COLO668 (cell line): Measurements from ENCODE around the gene CGB1.
A peak's percentile ranks its signal among the peaks of the same experiment; 100 is the strongest.
"Not testable (repeated sequence)": the region's sequence is repeated elsewhere in the genome, so short reads cannot be mapped to it uniquely, and the experiment has no call there.

ENCODE experiments used
- DNase-seq: peaks from one replicate; lab custom pipeline; 2025; ENCODE audit not compliant: unreplicated experiment; lab: John Stamatoyannopoulos, UW

The CGB1 gene

DNA sequence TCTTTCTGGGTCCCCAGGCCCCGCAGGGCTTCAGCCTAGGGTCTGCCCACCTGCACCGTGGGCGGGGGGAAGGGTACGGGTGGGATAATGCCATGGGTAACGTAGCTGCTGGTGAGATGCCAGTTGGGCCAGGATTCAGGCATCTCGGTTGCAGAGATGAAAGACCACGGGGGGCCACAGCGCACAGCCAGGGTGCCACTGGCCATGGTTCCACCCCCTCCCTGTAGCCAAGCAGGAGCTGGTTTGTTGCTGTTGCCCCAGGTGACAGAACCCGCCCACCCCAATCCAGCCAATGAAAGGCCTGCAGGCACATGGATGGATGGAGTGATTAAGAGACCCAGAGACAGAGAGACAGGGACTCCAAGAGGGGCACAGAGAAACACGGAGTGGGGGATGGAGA, 21.9 kb upstream of the CGB1 start:
- DNase-seq = peak; percentile 1

DNA sequence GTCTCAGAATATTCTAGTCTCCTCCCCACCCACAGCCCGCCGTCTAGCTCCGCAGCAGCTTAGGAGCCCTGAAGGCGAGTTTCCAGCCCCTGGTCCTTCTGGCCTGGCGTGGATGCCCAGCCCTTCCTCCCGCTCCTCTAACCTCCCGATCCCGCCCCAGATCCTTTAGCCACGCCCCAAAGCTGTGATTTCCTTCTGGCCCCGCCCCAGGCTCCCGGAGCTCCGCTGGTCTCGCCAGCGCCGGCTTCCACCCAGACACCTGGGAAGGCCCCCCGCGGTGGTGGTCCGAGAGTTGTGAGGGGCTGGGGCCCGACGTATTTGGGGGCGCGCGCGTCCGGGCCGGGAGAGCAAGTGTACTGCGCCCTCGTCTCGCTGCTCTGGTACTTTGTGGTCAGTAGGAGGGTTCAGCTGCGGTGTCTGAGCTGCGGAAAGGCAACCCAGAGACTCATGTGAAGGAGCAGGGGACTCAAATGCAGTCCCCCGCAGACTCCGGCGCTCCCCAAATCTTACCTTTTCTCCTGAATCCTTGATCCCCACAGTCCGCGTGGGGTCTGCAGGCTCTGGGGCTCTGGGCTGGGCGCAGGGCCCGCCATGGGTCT, 21.0 kb upstream of the CGB1 start, which contains the start of gene CGB7:
TSS of gene CGB7 (minus strand) at position 114 of the 599 bp plus-strand sequence. CDS start 2,374 bp downstream, outside the sequence.
- peak; percentile 13 for DNase-seq

DNA sequence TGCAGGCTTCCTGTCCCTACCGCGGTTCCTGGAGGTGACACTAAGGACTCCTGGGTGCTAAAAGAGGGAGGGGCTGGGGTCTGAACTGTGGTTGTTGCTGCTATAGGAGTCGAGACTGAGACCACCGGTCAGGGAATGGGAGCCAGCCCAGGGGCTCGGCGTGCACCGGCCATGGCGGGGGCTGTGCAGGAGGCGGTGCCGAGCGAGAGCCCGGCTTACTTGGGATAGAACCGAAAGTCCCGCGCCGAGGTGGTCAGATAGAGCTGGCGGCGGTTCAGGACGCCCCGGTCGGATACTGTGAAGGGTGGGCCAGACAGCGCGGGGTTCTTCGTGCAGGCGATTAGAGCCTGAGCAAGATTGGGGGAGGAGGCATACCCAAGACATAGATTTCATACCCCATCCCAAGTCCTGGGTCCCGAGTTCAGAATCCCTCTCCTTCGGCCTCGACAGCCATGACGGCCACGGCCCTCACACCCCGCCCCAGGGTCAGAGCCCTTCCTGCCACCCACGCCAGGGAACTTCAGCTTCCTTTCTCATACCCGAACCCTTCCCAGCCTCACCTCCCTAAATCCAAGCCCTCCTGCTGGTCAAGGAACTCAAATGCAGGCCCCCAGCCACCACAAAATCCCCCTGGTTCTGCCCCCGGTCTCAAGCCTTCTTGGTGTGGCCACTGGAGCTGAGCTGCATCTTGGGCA, 20.4 kb upstream of the CGB1 start:
- DNase-seq = not testable (repeated sequence)

DNA sequence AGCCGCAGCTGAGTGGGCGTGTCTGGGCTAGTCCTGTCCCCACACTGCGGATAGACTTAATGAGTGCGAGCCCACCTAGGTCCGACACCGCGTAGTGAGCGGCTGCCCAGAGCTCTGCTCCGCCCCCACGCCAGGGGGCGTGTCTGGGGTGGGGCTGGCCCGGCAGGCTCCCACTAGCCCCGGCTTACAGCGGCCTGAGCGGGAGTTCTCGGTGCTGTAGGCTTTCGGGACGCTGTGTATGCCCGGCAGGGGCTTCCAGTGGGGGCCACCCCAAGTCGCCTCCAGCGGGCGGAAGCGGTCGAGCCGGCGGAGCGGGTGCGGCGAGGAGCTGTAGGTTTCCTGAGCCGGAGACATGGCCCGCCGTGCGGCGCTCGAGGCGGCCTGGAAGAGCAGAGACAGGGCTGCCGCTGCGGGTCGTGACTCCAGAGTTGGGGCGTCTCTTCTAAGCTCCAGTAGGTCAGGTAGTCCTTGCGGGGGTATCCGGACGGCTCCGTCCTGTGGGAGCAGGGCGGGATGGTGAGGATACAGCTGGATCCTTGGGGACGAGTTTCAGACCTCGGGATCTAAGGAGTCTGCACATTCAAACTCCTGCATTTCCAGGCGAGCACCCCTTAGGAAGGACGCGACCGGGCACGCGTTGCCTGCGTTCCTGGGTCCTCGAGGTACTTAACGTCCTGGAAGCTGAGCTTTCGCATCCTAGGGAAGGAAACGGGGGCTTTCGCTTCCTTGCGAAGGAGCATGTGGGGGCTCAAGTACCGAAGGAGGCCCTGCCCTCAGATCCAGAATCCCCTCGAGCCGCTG, 19.6 kb upstream of the CGB1 start:
- DNase-seq = peak; percentile 61

DNA sequence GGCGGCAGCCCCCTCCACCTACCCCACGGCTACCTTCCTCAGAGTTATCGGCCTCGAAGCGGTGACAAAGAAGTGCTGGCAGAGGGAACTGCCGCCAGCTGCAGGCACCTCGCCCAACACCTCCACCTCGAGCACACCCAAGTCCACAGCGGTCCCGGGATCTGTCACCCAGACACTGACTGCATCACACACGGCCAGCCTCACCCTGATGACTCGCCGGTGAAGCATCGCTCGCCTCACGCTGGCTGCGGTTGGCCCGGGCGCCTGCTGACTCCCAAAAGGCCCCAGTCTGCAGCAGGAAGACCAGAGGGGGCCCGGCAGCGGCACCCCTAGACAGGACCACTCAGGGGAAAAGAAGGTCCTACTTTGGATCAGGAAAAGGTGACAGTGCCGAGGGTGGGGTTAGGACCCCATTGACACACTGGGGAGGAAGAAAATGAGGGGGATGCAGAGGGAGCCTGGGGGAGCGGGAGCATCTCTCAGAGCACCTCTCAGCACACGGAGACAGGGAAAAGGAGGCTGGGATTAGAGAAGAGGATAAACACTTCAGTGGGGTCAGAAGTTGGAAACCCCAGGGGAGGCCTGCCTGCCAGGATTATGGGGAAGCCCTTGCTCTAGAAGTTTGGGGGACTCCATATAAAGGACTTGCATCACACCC, 13.8 kb upstream of the CGB1 start:
- DNase-seq = not testable (repeated sequence)

DNA sequence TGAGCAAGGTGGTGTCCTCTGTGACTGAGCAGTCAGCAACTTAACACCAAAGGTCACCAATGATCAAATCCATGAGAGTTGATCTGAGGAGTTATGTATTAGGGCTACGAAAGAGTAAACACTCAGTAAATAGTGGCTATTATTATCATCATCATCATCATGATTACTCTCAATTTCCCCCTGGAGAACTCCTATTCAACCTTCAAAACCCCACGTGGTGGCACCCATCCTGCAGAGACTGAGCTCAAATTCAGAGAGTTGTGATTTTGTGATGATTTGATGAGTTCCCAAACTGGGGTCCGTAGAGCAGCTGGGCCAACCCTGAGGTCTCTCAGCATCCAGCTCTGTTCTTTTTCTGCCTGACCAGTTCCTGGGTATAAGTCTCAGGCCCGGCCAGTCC, 13.1 kb upstream of the CGB1 start:
- not testable (repeated sequence) for DNase-seq

DNA sequence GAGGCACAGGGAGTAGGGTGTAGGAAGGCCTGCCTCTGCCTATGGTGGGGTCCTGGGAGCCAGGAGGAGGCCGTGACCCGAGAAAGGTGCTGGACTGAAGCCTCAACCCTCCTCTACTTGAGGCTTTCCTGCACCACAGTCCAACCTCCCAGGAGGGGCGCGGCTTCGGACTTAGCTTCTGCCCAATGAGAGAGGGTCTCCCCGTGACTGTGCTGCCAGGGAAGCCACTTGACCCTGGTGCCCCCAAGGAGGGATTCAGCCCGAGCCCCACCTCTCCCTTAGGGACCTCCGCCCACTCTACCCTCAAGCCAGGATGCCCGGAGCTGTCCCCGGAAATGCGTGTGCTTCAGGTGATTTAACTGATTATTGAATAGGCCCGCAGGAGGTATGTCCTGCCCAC, 12.3 kb upstream of the CGB1 start, which contains the start of gene CGB8:
TSS of gene CGB8 (minus strand) at position 101 of the 400 bp plus-strand sequence. CDS start 372 bp downstream, outside the sequence.
- not testable (repeated sequence) for DNase-seq

DNA sequence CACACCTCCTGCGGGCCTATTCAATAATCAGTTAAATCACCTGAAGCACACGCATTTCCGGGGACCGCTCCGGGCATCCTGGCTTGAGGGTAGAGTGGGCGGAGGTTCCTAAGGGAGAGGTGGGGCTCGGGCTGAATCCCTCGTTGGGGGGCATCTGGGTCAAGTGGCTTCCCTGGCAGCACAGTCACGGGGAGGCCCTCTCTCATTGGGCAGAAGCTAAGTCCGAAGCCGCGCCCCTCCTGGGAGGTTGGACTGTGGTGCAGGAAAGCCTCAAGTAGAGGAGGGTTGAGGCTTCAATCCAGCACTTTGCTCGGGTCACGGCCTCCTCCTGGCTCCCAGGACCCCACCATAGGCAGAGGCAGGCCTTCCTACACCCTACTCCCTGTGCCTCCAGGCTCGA, 6.9 kb upstream of the CGB1 start, which contains the start of gene CGB5:
TSS of gene CGB5 (plus strand) at position 301 of the 400 bp plus-strand sequence. CDS start 362 bp downstream, outside the sequence.
- not testable (repeated sequence) for DNase-seq

DNA sequence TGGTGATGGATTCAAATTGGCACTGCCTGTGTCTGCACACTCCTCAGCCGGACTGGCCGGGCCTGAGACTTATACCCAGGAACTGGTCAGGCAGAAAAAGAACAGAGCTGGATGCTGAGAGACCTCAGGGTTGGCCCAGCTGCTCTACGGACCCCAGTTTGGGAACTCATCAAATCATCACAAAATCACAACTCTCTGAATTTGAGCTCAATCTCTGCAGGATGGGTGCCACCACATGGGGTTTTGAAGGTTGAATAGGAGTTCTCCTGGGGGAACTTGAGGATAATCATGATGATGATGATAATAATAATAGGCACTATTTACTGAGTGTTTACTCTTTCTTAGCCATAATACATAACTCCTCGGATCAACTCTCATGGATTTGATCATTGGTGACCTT, 6.0 kb upstream of the CGB1 start:
- DNase-seq = not testable (repeated sequence)

DNA sequence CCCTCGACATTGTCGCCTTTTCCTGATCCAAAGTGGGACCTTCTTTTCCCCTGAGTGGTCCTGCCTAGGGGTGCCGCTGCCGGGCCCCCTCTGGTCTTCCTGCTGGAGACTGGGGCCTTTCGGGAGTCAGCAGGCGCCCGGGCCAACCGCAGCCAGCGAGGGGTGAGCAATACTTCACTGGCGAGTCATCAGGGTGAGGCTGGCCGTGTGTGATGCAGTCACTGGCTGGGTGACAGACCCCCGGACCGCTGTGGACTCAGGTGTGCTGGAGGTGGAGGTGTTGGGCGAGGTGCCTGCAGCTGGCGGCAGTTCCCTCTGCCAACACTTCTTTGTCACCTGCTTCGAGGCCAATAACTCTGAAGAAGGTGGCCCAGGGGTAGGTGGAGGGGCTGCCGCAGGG, 5.5 kb upstream of the CGB1 start:
- DNase-seq = no peak

DNA sequence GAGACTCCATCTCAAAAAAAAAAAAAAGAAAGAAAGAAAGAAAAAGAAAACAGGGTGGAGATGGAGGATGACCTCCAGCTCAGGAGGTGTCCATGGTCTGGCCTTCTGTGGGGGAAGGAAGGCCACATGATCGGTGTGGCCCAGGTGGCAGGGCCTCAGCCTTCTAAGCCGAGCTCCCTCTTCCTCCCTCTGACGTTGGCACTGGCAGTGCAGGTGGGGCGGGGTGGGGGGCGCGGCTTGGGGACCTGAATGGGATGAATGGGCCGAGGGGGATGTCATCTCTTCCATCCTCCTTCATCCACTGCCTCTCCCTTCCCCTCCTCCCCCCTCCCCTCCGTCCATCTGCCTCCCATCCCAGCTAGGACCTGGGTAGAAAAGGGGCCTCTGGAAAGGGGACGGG, 3.0 kb upstream of the CGB1 start:
- DNase-seq = not testable (repeated sequence)

DNA sequence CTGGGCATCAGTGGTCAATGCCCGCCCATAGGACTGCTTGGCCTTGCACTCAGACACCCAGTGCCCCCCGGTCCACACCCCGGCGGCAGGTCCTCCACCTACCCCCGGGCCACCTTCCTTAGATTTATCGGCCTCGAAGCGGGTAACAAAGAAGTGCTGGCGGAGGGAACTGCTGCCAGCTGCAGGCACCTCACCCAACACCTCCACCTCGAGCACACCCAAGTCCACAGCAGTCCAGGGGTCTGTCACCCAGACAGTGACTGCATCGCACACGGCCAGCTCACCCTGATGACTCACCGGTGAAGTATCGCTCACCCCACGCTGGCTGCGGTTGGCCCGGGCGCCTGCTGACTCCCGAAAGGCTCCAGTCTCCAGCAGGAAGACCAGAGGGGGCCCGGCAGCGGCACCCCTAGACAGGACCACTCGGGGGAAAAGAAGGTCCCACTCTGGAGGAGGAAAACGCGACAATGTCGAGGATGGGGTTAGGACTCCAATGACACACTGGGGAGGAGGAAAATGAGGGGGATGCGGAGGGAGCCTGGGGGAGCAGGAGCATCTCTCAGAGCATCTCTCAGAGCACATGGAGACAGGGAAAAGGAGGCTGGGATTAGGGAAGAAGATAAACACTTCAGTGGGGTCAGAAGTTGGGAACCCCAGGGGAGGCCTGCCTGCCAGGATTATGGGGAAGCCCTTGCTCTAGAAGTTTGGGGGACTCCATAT, 2.0 kb upstream of the CGB1 start:
- DNase-seq = peak; percentile 4

DNA sequence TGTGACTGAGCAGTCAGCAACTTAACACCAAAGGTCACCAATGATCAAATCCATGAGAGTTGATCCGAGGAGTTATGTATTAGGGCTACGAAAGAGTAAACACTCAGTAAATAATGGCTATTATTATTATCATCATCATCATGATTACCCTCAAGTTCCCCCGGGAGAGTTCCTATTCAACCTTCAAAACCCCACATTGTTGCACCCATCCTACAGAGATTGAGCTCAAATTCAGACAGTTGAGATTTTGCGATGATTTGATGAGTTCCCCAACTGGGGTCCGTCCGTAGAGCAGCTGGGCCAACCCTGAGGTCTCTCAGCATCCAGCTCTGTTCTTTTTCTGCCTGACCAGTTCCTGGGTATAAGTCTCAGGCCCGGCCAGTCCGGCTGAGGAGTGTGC, 1.4 kb upstream of the CGB1 start:
- DNase-seq = not testable (repeated sequence)

DNA sequence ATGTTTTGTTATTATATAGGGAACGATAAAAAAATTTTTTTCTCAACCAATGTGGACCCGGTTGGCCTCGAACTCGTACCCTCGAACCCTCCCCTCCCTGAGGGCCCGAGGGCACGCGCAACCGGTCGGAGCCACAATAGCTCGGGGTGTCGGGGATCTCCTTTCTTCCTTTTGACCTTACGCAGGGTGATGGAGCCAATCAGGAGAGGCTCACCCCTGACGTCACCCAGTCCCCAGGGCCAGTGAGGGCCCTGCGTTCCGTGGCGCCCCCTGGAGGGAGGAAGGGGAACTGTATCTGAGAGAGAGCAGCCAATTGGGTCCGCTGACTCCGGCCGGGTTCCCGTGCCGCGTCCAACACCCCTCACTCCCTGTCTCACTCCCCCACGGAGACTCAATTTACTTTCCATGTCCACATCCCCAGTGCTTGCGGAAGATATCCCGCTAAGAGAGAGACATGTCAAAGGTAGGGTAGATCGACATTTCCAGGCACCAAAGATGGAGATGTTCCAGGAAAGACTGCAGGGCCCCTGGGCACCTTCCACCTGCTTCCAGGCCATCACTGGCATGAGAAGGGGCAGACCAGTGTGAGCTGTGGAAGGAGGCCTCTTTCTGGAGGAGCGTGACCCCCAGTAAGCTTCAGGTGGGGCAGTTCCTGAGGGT, 4.9 kb downstream of the CGB1 start, which contains the start of gene CGB2:
TSS of gene CGB2 (plus strand) at position 249 of the 660 bp plus-strand sequence. CDS start at position 455, 206 bp downstream.
- DNase-seq = peak; percentile 23

DNA sequence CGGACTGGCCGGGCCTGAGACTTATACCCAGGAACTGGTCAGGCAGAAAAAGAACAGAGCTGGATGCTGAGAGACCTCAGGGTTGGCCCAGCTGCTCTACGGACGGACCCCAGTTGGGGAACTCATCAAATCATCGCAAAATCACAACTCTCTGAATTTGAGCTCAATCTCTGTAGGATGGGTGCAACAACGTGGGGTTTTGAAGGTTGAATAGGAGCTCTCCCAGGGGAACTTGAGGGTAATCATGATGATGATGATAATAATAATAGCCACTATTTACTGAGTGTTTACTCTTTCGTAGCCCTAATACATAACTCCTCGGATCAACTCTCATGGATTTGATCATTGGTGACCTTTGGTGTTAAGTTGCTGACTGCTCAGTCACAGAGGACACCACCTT, 6.4 kb downstream of the CGB1 start:
- not testable (repeated sequence) for DNase-seq

DNA sequence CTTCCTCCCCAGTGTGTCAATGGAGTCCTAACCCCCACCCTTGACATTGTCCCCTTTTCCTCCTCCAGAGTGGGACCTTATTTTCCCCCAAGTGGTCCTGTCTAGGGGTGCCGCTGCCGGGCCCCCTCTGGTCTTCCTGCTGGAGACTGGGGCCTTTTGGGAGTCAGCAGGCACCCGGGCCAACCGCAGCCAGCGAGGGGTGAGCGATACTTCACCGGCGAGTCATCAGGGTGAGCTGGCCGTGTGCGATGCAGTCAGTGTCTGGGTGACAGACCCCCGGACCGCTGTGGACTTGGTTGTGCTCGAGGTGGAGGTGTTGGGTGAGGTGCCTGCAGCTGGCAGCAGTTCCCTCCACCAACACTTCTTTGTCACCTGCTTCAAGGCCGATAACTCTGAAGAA, 6.9 kb downstream of the CGB1 start:
- not testable (repeated sequence) for DNase-seq

DNA sequence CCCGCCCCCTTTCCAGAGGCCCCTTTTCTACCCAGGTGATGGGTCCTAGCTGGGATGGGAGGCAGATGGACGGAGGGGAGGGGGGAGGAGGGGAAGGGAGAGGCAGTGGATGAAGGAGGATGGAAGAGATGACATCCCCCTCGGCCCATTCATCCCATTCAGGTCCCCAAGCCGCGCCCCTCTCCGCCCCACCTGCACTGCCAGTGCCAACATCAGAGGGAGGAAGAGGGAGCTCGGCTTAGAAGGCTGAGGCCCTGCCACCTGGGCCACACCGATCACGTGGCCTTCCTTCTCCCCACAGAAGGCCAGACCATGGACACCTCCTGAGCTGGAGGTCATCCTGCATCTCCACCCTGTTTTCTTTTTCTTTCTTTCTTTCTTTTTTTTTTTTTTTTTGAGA, 8.0 kb downstream of the CGB1 start:
- not testable (repeated sequence) for DNase-seq

DNA sequence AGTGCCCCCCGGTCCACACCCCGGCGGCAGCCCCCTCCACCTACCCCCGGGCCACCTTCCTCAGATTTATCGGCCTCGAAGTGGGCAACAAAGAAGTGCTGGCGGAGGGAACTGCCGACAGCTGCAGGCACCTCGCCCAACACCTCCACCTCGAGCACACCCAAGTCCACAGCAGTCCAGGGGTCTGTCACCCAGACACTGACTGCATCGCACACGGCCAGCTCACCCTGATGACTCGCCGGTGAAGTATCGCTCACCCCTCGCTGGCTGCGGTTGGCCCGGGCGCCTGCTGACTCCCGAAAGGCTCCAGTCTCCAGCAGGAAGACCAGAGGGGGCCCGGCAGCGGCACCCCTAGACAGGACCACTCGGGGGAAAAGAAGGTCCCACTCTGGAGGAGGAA, 11.1 kb downstream of the CGB1 start:
- DNase-seq = not testable (repeated sequence)

DNA sequence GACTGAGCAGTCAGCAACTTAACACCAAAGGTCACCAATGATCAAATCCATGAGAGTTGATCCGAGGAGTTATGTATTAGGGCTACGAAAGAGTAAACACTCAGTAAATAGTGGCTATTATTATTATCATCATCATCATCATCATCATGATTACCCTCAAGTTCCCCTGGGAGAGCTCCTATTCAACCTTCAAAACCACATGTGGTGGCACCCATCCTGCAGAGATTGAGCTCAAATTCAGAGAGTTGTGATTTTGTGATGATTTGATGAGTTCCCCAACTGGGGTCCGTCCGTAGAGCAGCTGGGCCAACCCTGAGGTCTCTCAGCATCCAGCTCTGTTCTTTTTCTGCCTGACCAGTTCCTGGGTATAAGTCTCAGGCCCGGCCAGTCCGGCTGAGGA, 11.6 kb downstream of the CGB1 start:
- not testable (repeated sequence) for DNase-seq

DNA sequence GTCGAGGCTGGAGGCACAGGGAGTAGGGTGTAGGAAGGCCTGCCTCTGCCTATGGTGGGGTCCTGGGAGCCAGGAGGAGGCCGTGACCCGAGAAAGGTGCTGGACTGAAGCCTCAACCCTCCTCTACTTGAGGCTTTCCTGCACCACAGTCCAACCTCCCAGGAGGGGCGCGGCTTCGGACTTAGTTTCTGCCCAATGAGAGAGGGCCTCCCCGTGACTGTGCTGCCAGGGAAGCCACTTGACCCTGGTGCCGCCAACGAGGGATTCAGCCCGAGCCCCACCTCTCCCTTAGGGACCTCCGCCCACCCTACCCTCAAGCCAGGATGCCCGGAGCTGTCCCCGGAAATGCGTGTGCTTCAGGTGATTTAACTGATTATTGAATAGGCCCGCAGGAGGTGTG, 12.5 kb downstream of the CGB1 start, which contains the start of gene CGB3:
TSS of gene CGB3 (minus strand) at position 101 of the 400 bp plus-strand sequence. CDS start 362 bp downstream, outside the sequence.
- DNase-seq = not testable (repeated sequence)
